Panc1 (cell line): Measurements from ENCODE around the gene LRRD1.

ENCODE experiments used
- POLR2AphosphoS5 ChIP-seq: IDR thresholded peaks from 2 replicates; pipeline ENCODE4 v1.6.1; 2012; ENCODE audit warnings: mild to moderate bottlenecking, low read depth, low read length, moderate library complexity
- TF ChIP-seq, protein P1 (sequence below): fragments of 450-650 bp; IDR thresholded peaks from 2 replicates; pipeline ENCODE4 v1.5.1; 2017; ENCODE audit warnings: mild to moderate bottlenecking

DNA sequence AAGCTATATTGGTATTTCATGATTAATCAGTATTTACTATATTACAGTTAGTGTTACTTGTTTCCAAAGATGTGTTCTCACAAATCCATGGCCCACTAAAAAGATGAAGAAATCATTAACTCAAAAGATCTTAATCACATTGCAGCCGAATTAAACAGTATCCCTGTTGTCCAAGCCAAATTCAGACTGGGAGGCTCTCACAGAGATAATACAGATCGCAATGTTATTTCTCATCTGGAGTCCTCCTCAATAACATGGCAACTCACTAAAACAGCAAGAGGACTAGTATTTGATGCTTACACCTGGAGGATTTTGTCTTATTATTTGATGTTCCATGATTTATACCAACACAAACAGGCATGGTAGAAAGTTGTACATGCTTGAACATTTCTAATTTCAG is 68.1 kb downstream of the LRRD1 start:
- TF ChIP-seq, protein P1, sequence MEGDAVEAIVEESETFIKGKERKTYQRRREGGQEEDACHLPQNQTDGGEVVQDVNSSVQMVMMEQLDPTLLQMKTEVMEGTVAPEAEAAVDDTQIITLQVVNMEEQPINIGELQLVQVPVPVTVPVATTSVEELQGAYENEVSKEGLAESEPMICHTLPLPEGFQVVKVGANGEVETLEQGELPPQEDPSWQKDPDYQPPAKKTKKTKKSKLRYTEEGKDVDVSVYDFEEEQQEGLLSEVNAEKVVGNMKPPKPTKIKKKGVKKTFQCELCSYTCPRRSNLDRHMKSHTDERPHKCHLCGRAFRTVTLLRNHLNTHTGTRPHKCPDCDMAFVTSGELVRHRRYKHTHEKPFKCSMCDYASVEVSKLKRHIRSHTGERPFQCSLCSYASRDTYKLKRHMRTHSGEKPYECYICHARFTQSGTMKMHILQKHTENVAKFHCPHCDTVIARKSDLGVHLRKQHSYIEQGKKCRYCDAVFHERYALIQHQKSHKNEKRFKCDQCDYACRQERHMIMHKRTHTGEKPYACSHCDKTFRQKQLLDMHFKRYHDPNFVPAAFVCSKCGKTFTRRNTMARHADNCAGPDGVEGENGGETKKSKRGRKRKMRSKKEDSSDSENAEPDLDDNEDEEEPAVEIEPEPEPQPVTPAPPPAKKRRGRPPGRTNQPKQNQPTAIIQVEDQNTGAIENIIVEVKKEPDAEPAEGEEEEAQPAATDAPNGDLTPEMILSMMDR = no peak
- TF ChIP-seq POLR2AphosphoS5 = no peak
